WTC11 (cell line): ENCODE measurements around the gene EML4. TPM values are rescaled to one million over a fixed set of nuclear protein-coding genes. Genes with fewer than 3 reads are reported as not detected.

Experiments used
- ATAC-seq: fragments of 200-7000 bp; cut with Tn5 transposase; 2 replicates; pipeline ENCODE4 v1.10.0; 2021; ENCODE audit warnings: mild to moderate bottlenecking, moderate library complexity
- CTCF ChIA-PET: fragments of 300-600 bp; sonication (Branson Sonifier 250); formaldehyde crosslinking; loops from one replicate; lab custom pipeline; 2021; ENCODE audit warnings: antibody characterized with exemption; lab: Charles Lee
- POLR2A ChIA-PET: fragments of 350-600 bp; sonication (Branson Sonifier 250); formaldehyde crosslinking; loops from one replicate; lab custom pipeline; 2021; ENCODE audit warnings: antibody characterized with exemption; lab: Charles Lee
- DNase-seq: peaks from one replicate; pipeline ENCODE4 v3.0.0; 2021; ENCODE audit warnings: low spot score
- H3K27ac Mint-ChIP-seq: 2 replicates; pipeline ENCODE4 v1.8.0; 2021; ENCODE audit warnings: mixed read lengths
- H3K27me3 Mint-ChIP-seq: 2 replicates; pipeline ENCODE4 v1.8.0; 2021; ENCODE audit warnings: low read depth, mild to moderate bottlenecking, moderate library complexity, mixed read lengths
- H3K36me3 Mint-ChIP-seq: 2 replicates; pipeline ENCODE4 v1.8.0; 2021; ENCODE audit warnings: mixed read lengths
- H3K4me1 Mint-ChIP-seq: 2 replicates; pipeline ENCODE4 v1.8.0; 2022; ENCODE audit warnings: mixed read lengths
- H3K4me3 Mint-ChIP-seq: 2 replicates; pipeline ENCODE4 v1.8.0; 2021; ENCODE audit warnings: mild to moderate bottlenecking, moderate library complexity, mixed read lengths
- H3K9me3 Mint-ChIP-seq: 2 replicates; pipeline ENCODE4 v1.8.0; 2021; ENCODE audit warnings: mixed read lengths
- AR ChIP-seq: fragments of 250-450 bp; sonication (Bioruptor Pico); IDR thresholded peaks from 2 replicates; pipeline ENCODE4 v1.9.0; 2021; ENCODE audit warnings: mild to moderate bottlenecking
- ARID4B ChIP-seq: sonication (generic); formaldehyde crosslinking; IDR thresholded peaks from 2 replicates; pipeline ENCODE4 v1.8.0; 2023; ENCODE audit warnings: missing genetic modification reagents, mild to moderate bottlenecking, borderline replicate concordance
- ATF1 ChIP-seq: sonication (generic); formaldehyde crosslinking; IDR thresholded peaks from 2 replicates; pipeline ENCODE4 v1.8.1; 2023; ENCODE audit warnings: mild to moderate bottlenecking, moderate library complexity, missing genetic modification reagents
- ATF6 ChIP-seq: sonication (generic); formaldehyde crosslinking; IDR thresholded peaks from 2 replicates; pipeline ENCODE4 v1.8.1; 2023; ENCODE audit warnings: mild to moderate bottlenecking, missing genetic modification reagents
- CREB1 ChIP-seq: sonication (generic); formaldehyde crosslinking; IDR thresholded peaks from 2 replicates; pipeline ENCODE4 v1.8.0; 2023; ENCODE audit warnings: mild to moderate bottlenecking, missing genetic modification reagents
- ERG ChIP-seq: fragments of 250-450 bp; sonication (Bioruptor Pico); IDR thresholded peaks from 2 replicates; pipeline ENCODE4 v1.8.0; 2021; ENCODE audit warnings: mild to moderate bottlenecking
- ETV6 ChIP-seq: sonication (generic); formaldehyde crosslinking; IDR thresholded peaks from 2 replicates; pipeline ENCODE4 v1.8.1; 2022; ENCODE audit warnings: mild to moderate bottlenecking, missing genetic modification reagents
- FOXK1 ChIP-seq: sonication (generic); formaldehyde crosslinking; IDR thresholded peaks from 2 replicates; pipeline ENCODE4 v1.8.0; 2022; ENCODE audit warnings: mild to moderate bottlenecking, moderate library complexity, missing genetic modification reagents
- HMGA2 ChIP-seq: fragments of 250-450 bp; sonication (Bioruptor Pico); IDR thresholded peaks from 2 replicates; pipeline ENCODE4 v1.4.0; 2021; ENCODE audit warnings: mild to moderate bottlenecking, moderate library complexity
- JUN ChIP-seq: sonication (generic); formaldehyde crosslinking; IDR thresholded peaks from 2 replicates; pipeline ENCODE4 v1.8.0; 2023; ENCODE audit warnings: mild to moderate bottlenecking, missing genetic modification reagents
- MAX ChIP-seq: sonication (generic); formaldehyde crosslinking; IDR thresholded peaks from 2 replicates; pipeline ENCODE4 v1.8.0; 2022; ENCODE audit warnings: mild to moderate bottlenecking, missing genetic modification reagents
- NFATC4 ChIP-seq: fragments of 250-450 bp; sonication (Bioruptor Pico); IDR thresholded peaks from 2 replicates; pipeline ENCODE4 v1.9.0; 2021; ENCODE audit warnings: mild to moderate bottlenecking
- NFE2L1 ChIP-seq: sonication (generic); formaldehyde crosslinking; IDR thresholded peaks from 2 replicates; pipeline ENCODE4 v1.8.1; 2023; ENCODE audit warnings: missing genetic modification reagents
- SMAD4 ChIP-seq: sonication (generic); formaldehyde crosslinking; IDR thresholded peaks from 2 replicates; pipeline ENCODE4 v1.8.0; 2022; ENCODE audit warnings: mild to moderate bottlenecking, missing genetic modification reagents
- ZNF219 ChIP-seq: sonication (generic); formaldehyde crosslinking; IDR thresholded peaks from 2 replicates; pipeline ENCODE4 v1.8.0; 2023; ENCODE audit warnings: missing genetic modification reagents, mild to moderate bottlenecking, borderline replicate concordance
- ZNF396 ChIP-seq: fragments of 250-450 bp; sonication (Bioruptor Pico); IDR thresholded peaks from 2 replicates; pipeline ENCODE4 v1.8.0; 2021; ENCODE audit warnings: mild to moderate bottlenecking, moderate library complexity, borderline replicate concordance
- ZNF425 ChIP-seq: fragments of 250-450 bp; sonication (Bioruptor Pico); conservative IDR thresholded peaks from 2 replicates; pipeline ENCODE4 v1.9.0; 2021; ENCODE audit warnings: mild to moderate bottlenecking
- total RNA-seq: library from RNA; stranded (reverse); gene quantifications from 3 replicates; pipeline ENCODE4 v1.2.3, GENCODE V29; 2021
- TF ChIP-seq, protein P1 (sequence below): sonication (generic); formaldehyde crosslinking; IDR thresholded peaks from 2 replicates; pipeline ENCODE4 v1.8.1; 2023; ENCODE audit warnings: mild to moderate bottlenecking, missing genetic modification reagents
- TF ChIP-seq, protein P2 (sequence below): sonication (generic); formaldehyde crosslinking; IDR thresholded peaks from 2 replicates; pipeline ENCODE4 v1.8.1; 2022; ENCODE audit warnings: low read depth, missing genetic modification reagents, borderline replicate concordance

EML4 gene
- total RNA-seq, 1 experiment from 2014 or later: 89.9 TPM

DNA sequence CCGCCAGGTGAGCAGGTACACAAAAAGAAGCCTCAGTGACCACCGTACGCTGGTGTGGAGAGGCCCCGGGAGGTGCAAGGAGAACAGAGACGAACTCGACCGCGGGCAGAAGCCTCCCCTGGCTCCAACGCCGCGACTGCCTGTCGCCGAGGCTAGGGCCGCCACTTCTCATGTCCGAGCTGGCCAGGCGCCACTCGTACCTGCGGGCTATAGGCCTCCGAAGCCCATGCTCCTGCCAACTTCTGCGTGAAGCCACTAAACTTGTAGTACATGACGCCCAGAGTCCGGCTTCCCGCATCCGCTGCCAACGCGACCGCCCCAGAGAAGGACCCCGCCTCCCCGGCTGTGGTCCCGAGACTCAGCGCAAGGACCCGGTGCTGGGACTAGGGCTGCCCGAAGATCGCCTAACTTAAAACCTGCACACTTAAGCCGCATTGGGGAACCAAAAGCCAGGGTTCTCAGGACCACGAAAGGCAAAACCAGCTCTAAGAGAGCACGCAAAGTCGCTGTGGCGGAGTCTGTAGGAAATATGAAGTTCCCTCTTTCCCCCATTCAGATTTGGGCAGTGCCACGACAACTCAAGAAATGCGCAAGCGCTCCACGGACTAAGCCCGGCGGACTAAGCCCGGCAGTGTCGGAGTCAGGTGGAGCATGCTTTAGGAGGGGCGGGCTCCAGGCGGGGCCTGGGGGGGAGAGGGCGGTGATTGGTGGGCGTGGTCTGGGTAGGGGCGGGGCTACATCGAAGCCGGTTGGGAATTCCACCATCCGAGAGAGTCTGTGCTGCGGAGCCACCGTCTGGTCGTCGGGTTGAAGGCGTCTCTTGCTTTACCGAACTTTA, 192.0 kb downstream of the EML4 start, which contains the start of gene COX7A2L:
Gene COX7A2L, minus strand, starts transcription at position 328 of the 838 bp plus-strand sequence. Its CDS starts 56 bp downstream, at position 272.
- Mint-ChIP-seq H3K9me3 (no peaks in the 10 kb centered on the region), H3K36me3 (no peaks in the 10 kb centered on the region), H3K4me3 (peak within 1 kb of the TSS; percentile 93), H3K27me3 (no peaks in the 10 kb centered on the region), H3K4me1 (peaks cover 24% of the 10 kb centered on the region), H3K27ac (peak within 1 kb of the TSS; percentile 100)
- peak; percentile 98 for ATAC-seq
- peak; percentile 98 for DNase-seq
- POLR2A ChIA-PET: no interaction called here
- CTCF ChIA-PET: interaction anchor here (1.0 to 1.2 kb wide), 2 partner anchors 302 to 491 kb away, joined by 3 read pairs; no protein-coding TSS in a partner anchor
- no peak for TF ChIP-seq NFATC4 (CRISPR knock-in tag)
- TF ChIP-seq ATF1 (CRISPR knock-in tag): no peak
- no peak for TF ChIP-seq ZNF425 (CRISPR knock-in tag)
- no peak for TF ChIP-seq ATF6
- TF ChIP-seq CREB1 (CRISPR knock-in tag): no peak
- TF ChIP-seq, protein P1, sequence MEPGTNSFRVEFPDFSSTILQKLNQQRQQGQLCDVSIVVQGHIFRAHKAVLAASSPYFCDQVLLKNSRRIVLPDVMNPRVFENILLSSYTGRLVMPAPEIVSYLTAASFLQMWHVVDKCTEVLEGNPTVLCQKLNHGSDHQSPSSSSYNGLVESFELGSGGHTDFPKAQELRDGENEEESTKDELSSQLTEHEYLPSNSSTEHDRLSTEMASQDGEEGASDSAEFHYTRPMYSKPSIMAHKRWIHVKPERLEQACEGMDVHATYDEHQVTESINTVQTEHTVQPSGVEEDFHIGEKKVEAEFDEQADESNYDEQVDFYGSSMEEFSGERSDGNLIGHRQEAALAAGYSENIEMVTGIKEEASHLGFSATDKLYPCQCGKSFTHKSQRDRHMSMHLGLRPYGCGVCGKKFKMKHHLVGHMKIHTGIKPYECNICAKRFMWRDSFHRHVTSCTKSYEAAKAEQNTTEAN: 0 out of 2 replicates have a peak, but pooled peaks have one; percentile 30
- 0 out of 2 replicates have a peak, but pooled peaks have one; percentile 31 for TF ChIP-seq ARID4B
- TF ChIP-seq HMGA2 (CRISPR knock-in tag): no peak
- no peak; the same call in 1 of the 2 replicates for TF ChIP-seq MAX (CRISPR knock-in tag)
- TF ChIP-seq SMAD4: no peak
- TF ChIP-seq ETV6 (CRISPR knock-in tag): peak; percentile 94
- TF ChIP-seq AR: no peak
- no peak for TF ChIP-seq ZNF396
- no peak for TF ChIP-seq ERG (CRISPR knock-in tag)
- TF ChIP-seq, protein P2, sequence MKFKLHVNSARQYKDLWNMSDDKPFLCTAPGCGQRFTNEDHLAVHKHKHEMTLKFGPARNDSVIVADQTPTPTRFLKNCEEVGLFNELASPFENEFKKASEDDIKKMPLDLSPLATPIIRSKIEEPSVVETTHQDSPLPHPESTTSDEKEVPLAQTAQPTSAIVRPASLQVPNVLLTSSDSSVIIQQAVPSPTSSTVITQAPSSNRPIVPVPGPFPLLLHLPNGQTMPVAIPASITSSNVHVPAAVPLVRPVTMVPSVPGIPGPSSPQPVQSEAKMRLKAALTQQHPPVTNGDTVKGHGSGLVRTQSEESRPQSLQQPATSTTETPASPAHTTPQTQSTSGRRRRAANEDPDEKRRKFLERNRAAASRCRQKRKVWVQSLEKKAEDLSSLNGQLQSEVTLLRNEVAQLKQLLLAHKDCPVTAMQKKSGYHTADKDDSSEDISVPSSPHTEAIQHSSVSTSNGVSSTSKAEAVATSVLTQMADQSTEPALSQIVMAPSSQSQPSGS (CRISPR knock-in tag): no peak
- TF ChIP-seq NFE2L1 (CRISPR knock-in tag): no peak
- no peak for TF ChIP-seq JUN (CRISPR knock-in tag)
- TF ChIP-seq ZNF219 (CRISPR knock-in tag): no peak
- peak; percentile 91 for TF ChIP-seq FOXK1 (CRISPR knock-in tag)
